HG03095 (cell line): ENCODE results near the gene PRDM16.

Source experiments
- ATAC-seq: cut with Tn5 transposase; IDR thresholded peaks from one replicate; pipeline ENCODE4 v1.9.1; 2021; ENCODE audit warnings: moderate library complexity; ENCODE audit not compliant: unreplicated experiment

PRDM16 gene

GRCh38 chr1:3219005-3219790, 150.2 kb downstream of the PRDM16 start:
- ATAC-seq, result no peak

- ATAC-seq, result no peak
Observed at GRCh38 chr1:3219791-3220467, 150.9 kb downstream of the PRDM16 start.

- ATAC-seq, result no peak
Observed at GRCh38 chr1:3221112-3222041, 152.4 kb downstream of the PRDM16 start.

GRCh38 chr1:3222042-3222692, 153.2 kb downstream of the PRDM16 start:
- ATAC-seq, result no peak

- ATAC-seq, result no peak
Observed at GRCh38 chr1:3225661-3226060, 156.7 kb downstream of the PRDM16 start.

GRCh38 chr1:3226191-3226590, 157.2 kb downstream of the PRDM16 start:
- ATAC-seq, result no peak

GRCh38 chr1:3226701-3227350, 157.8 kb downstream of the PRDM16 start:
- ATAC-seq, result no peak

GRCh38 chr1:3227351-3227704, 158.3 kb downstream of the PRDM16 start:
- no peak for ATAC-seq

- no peak for ATAC-seq
Observed at GRCh38 chr1:3227893-3228292, 158.9 kb downstream of the PRDM16 start.

GRCh38 chr1:3229081-3229725, 160.2 kb downstream of the PRDM16 start:
- no peak for ATAC-seq

DNA sequence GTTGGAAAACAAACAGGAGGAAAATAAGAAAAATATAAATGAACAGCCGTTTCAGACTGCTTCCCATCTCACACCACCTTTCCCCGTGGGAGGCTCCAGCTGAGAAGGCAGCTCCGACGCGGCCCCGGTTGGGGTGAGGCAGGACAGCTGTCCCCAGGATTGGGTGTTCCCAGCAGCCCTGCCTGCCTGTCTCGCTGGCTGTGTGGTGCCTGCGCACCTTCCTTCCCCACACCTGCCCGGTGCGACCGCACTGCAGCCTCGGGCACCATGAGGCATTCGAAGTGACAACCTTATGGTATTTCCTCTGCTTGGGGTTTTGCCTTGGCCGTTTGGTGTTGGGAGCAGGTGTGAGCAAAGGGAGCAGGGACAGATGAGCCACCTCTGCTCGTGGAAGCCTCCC, 161.6 kb downstream of the PRDM16 start:
- ATAC-seq, result no peak

GRCh38 chr1:3231245-3231644, 162.2 kb downstream of the PRDM16 start:
- ATAC-seq, result no peak

DNA sequence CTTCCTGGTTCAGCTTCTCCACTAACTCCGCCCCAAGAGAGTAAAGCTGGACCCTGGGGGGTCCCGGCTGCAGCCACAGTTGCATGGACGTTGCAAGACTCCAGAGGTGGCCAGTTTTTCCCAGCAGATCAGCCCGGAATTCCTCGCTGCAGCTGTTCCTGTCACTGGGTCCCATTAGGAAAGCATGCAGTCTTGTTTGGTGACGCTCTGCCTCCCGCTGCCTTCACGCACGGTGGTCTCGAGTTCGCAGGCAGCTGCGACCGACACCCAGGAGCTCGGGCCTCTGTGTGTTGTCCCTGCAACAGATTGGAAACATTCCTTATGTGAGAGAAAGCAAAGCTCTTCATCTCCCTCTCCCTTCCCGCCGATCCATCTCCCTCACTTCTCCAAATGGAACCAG, 162.8 kb downstream of the PRDM16 start:
- ATAC-seq, result no peak

DNA sequence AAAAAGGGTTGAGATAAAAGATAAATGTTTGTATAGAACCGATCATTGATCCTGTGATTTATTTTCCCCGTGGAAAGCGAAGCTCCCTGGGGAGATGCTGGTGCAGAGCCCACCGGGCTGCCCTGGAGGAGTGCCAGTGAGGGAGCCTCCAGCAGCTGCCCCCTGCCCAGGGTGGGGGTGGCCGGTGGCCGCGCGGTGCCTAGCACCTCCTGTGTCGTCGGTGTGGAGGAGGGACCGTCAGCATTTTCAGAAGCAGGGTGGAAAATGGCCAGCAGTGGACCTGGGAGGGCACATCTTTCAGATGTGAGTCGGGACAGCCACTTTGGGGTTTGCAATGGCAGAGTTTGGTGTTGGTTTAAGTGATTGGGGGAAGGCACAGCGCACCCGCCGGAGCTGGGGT, 164.0 kb downstream of the PRDM16 start:
- no peak for ATAC-seq

DNA sequence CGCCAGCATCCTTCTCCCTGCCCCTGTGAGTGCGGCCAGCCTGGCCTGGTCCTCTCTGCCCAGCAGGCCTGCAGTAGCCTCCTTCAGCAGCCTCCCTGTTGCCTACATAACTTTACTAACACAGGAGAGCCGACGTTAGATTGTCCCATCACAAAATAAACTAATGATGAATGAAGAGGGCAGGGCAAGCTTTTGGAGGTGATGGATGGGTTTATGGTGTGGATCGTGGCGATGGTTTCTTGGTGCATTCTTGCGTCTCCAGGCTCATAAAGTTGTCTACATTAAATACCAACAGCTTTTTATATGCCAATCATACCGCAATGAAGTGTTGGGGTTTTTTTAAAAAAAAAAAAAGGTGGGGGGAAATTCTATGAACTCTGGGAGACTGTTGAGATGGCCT, 164.5 kb downstream of the PRDM16 start:
- no peak for ATAC-seq

- ATAC-seq, result no peak
Observed at GRCh38 chr1:3234281-3234680, 165.3 kb downstream of the PRDM16 start.

DNA sequence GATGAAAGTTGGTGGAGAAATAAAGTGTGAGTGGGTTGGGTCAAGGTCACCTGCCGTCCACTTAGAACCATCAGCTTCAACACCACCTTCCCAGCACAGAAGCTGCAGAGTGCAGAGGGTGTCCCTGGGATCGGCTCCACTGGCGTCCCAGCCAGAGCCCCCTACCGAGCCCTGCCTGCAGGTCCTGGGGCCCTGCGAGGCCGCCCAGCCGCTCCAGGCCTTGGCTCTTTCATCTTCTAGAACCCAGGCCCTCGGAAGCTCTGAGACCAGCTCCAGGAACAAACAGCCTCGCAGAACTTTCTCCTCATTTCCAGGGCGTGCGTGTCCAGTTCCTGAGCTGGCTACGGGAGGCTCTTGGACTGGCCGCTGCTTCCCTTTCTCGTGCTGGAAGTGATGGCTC, 166.0 kb downstream of the PRDM16 start:
- ATAC-seq, result no peak

- ATAC-seq, result no peak
Observed at GRCh38 chr1:3235496-3235895, 166.5 kb downstream of the PRDM16 start.

- ATAC-seq, result no peak
Observed at GRCh38 chr1:3236361-3236760, 167.4 kb downstream of the PRDM16 start.

GRCh38 chr1:3236955-3237354, 168.0 kb downstream of the PRDM16 start:
- no peak for ATAC-seq
